Measurements from ENCODE around the gene PLD1.

DNA sequence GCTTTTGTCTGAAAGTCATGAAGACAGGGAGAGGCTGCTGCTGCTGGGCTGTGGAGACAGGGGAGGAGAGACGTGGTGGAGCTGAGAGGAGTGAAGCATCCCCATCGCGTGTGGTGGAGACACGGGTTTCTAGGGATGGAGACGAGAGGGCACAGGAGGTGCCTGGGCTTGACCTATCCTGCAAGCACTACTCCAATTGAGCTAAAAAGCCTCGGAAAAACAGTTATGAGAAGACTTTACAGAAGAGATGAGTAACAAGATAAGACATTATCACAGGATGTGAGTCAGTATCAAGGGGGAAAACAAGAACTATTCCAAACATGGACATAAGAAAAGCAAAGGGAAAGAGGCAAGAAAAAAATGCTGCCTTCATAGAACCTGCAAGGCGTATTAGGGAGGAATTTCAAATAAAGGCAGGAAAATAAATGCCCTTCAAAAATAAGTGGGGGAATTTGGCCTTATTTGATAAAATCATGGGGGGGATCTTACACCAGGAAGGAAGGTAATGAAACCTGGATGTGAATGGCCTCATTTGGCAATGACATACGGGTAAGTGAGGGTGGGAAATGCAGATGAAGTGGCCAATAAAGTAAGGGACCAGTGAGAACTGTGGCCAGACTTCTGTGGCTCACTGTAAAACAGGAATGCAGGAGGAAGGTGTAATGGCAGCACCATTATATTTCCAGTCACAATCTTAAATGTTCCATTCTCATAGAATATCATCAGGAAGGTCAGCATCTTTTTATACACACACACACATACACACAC is 97.9 kb downstream of the PLD1 start:
- no peak for TF ChIP-seq POLR2A (IDR thresholded peaks at IDR 0.05)
- TF ChIP-seq, protein P1, sequence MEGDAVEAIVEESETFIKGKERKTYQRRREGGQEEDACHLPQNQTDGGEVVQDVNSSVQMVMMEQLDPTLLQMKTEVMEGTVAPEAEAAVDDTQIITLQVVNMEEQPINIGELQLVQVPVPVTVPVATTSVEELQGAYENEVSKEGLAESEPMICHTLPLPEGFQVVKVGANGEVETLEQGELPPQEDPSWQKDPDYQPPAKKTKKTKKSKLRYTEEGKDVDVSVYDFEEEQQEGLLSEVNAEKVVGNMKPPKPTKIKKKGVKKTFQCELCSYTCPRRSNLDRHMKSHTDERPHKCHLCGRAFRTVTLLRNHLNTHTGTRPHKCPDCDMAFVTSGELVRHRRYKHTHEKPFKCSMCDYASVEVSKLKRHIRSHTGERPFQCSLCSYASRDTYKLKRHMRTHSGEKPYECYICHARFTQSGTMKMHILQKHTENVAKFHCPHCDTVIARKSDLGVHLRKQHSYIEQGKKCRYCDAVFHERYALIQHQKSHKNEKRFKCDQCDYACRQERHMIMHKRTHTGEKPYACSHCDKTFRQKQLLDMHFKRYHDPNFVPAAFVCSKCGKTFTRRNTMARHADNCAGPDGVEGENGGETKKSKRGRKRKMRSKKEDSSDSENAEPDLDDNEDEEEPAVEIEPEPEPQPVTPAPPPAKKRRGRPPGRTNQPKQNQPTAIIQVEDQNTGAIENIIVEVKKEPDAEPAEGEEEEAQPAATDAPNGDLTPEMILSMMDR (IDR thresholded peaks at IDR 0.05), result no peak

All from esophagus squamous epithelium (tissue), 4 donors.